CD4-positive, alpha-beta memory T cell (primary cell): ENCODE measurements around the gene ADCY5. TPM values are rescaled to one million over a fixed set of nuclear protein-coding genes. Genes with fewer than 3 reads are reported as not detected.

Experiments used
- CTCF ChIA-PET: fragments of 350-600 bp; sonication (Branson Sonifier 250); formaldehyde crosslinking; loops from one replicate; lab custom pipeline; 2021; ENCODE audit warnings: inconsistent platforms; ENCODE audit not compliant: partially characterized antibody; lab: Charles Lee
- POLR2A ChIA-PET: fragments of 350-600 bp; sonication (Branson Sonifier 250); formaldehyde crosslinking; loops from one replicate; lab custom pipeline; 2021; ENCODE audit not compliant: partially characterized antibody; lab: Charles Lee
- DNase-seq, 5 donors: peaks; one replicate each; pipeline versions ENCODE4 v3.0.0 to v3.0.0-alpha.2; 2020 to 2022; ENCODE audit warnings: mixed read lengths in 1 of 5
- H3K27ac ChIP-seq: one replicate; pipeline ENCODE4 v1.7.0; 2013; ENCODE audit warnings: low read depth, low read length
- H3K27me3 ChIP-seq: 2 replicates; pipeline ENCODE4 v1.7.0; 2013; ENCODE audit warnings: mild to moderate bottlenecking, low read length, moderate library complexity; ENCODE audit not compliant: insufficient read depth
- H3K36me3 ChIP-seq: 2 replicates; pipeline ENCODE4 v1.7.0; 2013; ENCODE audit warnings: mild to moderate bottlenecking, low read length, moderate library complexity; ENCODE audit not compliant: insufficient read depth
- H3K4me1 ChIP-seq: 2 replicates; pipeline ENCODE4 v1.7.0; 2013; ENCODE audit warnings: mild to moderate bottlenecking, low read length, moderate library complexity; ENCODE audit not compliant: insufficient read depth
- H3K4me3 ChIP-seq, 2 donors: one replicate each; pipeline ENCODE4 v1.7.0; 2013; ENCODE audit warnings: low read length in 2 of 2, mild to moderate bottlenecking in 1 of 2
- H3K9me3 ChIP-seq, 2 donors: one replicate each; pipeline ENCODE4 v1.7.0; 2013; ENCODE audit warnings: low read length in 2 of 2, control low read depth in 1 of 2; ENCODE audit not compliant: control insufficient read depth in 1 of 2
- H3K27ac Mint-ChIP-seq, 7 donors: one replicate each; pipeline ENCODE4 v1.8.0; 2020 to 2021; ENCODE audit warnings: mixed read lengths in 7 of 7, mild to moderate bottlenecking in 6 of 7, inconsistent platforms in 3 of 7, moderate library complexity in 3 of 7
- H3K27me3 Mint-ChIP-seq, 2 donors: one replicate each; pipeline ENCODE4 v1.8.0; 2020 to 2021; ENCODE audit warnings: mixed read lengths in 2 of 2
- H3K36me3 Mint-ChIP-seq, 2 donors: one replicate each; pipeline ENCODE4 v1.8.0; 2020 to 2021; ENCODE audit warnings: mixed read lengths in 2 of 2, inconsistent platforms in 1 of 2, mild to moderate bottlenecking in 1 of 2
- H3K4me1 Mint-ChIP-seq, 4 donors: one replicate each; pipeline ENCODE4 v1.8.0; 2020 to 2021; ENCODE audit warnings: mixed read lengths in 4 of 4, mild to moderate bottlenecking in 1 of 4
- H3K4me3 Mint-ChIP-seq, 8 donors: one replicate each; pipeline ENCODE4 v1.8.0; 2020 to 2021; ENCODE audit warnings: mixed read lengths in 8 of 8, mild to moderate bottlenecking in 7 of 8, moderate library complexity in 6 of 8, inconsistent platforms in 3 of 8
- H3K9me3 Mint-ChIP-seq, 8 donors: one replicate each; pipeline ENCODE4 v1.8.0; 2020 to 2021; ENCODE audit warnings: mixed read lengths in 8 of 8, mild to moderate bottlenecking in 5 of 8, inconsistent platforms in 3 of 8, moderate library complexity in 1 of 8
- intact Hi-C: fragments of 100-400 bp; cut with micrococcal nuclease; formaldehyde crosslinking; loops from one replicate; pipeline ENCODE4 v1.15.1; 2023
- polyA plus RNA-seq, 2 donors: library from polyadenylated mRNA; unstranded; fragments of 300-500 nt; fragmentation: Illumina TruSeq; gene quantifications; one replicate each; pipeline ENCODE4 v1.2.3, GENCODE V29; 2021
- total RNA-seq, 2 experiments: library from RNA; stranded (reverse); gene quantifications; one replicate each; pipeline ENCODE4 v1.2.3, GENCODE V29; 2021

Gene ADCY5
- total and polyA plus RNA-seq, 4 experiments from 2014 or later: 0.11 TPM; not detected in 3

GRCh38 chr3:123405021-123405420, 43.9 kb downstream of the ADCY5 start:
- Histone ChIP-seq H3K9me3 (no peaks in the 10 kb centered on the region), H3K4me1 (no peaks in the 10 kb centered on the region), H3K27ac (no peak overlapping the region), H3K36me3 (no peaks in the 10 kb centered on the region), H3K4me3 (no peak overlapping the region), H3K27me3 (no peaks in the 10 kb centered on the region)
- Mint-ChIP-seq H3K4me3 (peak overlapping the region in 1 of 8 donors; percentile 18), H3K27me3 (peaks cover 2 to 5% of the 10 kb centered on the region in 2 donors), H3K4me1 (no peaks in the 10 kb centered on the region), H3K27ac (no peak overlapping the region), H3K9me3 (peaks cover 0 to 1% (median 0%) of the 10 kb centered on the region in 8 donors), H3K36me3 (no peaks in the 10 kb centered on the region)
- intact Hi-C loops: no loop called here
- DNase-seq: no peak
- ChIA-PET CTCF (no interaction called here), POLR2A (no interaction called here)

GRCh38 chr3:123404391-123404790, 44.5 kb downstream of the ADCY5 start:
- no peak for DNase-seq
- no peaks in the 10 kb centered on the region for H3K36me3 ChIP-seq
- POLR2A ChIA-PET: no interaction called here

GRCh38 chr3:123401836-123402530, 46.9 kb downstream of the ADCY5 start:
- Mint-ChIP-seq H3K27me3 (peaks cover 5 to 6% of the 10 kb centered on the region in 2 donors), H3K4me1 (no peaks in the 10 kb centered on the region), H3K9me3 (peaks cover 0 to 1% (median 0%) of the 10 kb centered on the region in 8 donors), H3K4me3 (no peak overlapping the region), H3K36me3 (no peaks in the 10 kb centered on the region), H3K27ac (no peak overlapping the region)
- POLR2A ChIA-PET: interaction anchor here (1.1 kb wide), 1 partner anchor 12 kb away, joined by 3 read pairs; no protein-coding TSS in a partner anchor
- Histone ChIP-seq H3K27ac (no peak overlapping the region), H3K4me1 (no peaks in the 10 kb centered on the region), H3K4me3 (no peak overlapping the region), H3K36me3 (no peaks in the 10 kb centered on the region), H3K9me3 (no peaks in the 10 kb centered on the region), H3K27me3 (no peaks in the 10 kb centered on the region)
- DNase-seq: no peak
- intact Hi-C loops: no loop called here
- CTCF ChIA-PET: no interaction called here

More at GRCh38 chr3:123404391-123404790, 44.5 kb downstream of the ADCY5 start:
- CTCF ChIA-PET: no interaction called here
- Mint-ChIP-seq H3K36me3 (no peaks in the 10 kb centered on the region), H3K27me3 (peaks cover 2 to 5% of the 10 kb centered on the region in 2 donors), H3K9me3 (peaks cover 0 to 1% (median 0%) of the 10 kb centered on the region in 8 donors), H3K27ac (peak overlapping the region in 1 of 7 donors; percentile 71), H3K4me3 (no peak overlapping the region), H3K4me1 (no peaks in the 10 kb centered on the region)
- Histone ChIP-seq H3K9me3 (no peaks in the 10 kb centered on the region), H3K4me1 (no peaks in the 10 kb centered on the region), H3K27me3 (no peaks in the 10 kb centered on the region), H3K27ac (no peak overlapping the region), H3K4me3 (no peak overlapping the region)
- intact Hi-C loops: no loop called here

- H3K4me3 Mint-ChIP-seq: no peak overlapping the region
- Histone ChIP-seq H3K4me1 (no peaks in the 10 kb centered on the region), H3K36me3 (no peaks in the 10 kb centered on the region), H3K4me3 (no peak overlapping the region), H3K27me3 (no peaks in the 10 kb centered on the region), H3K27ac (no peak overlapping the region), H3K9me3 (no peaks in the 10 kb centered on the region)
- H3K4me1 Mint-ChIP-seq: no peaks in the 10 kb centered on the region
- ChIA-PET CTCF (no interaction called here), POLR2A (no interaction called here)
- no peak overlapping the region for H3K27ac Mint-ChIP-seq
- intact Hi-C loops: no loop called here
- DNase-seq: no peak
- H3K36me3 Mint-ChIP-seq: no peaks in the 10 kb centered on the region
- H3K9me3 Mint-ChIP-seq: peaks cover 0 to 1% (median 0%) of the 10 kb centered on the region in 8 donors
- peaks cover 7% of the 10 kb centered on the region in 2 donors for H3K27me3 Mint-ChIP-seq
Observed at GRCh38 chr3:123400169-123400568, 48.7 kb downstream of the ADCY5 start.

- Histone ChIP-seq H3K4me3 (no peak overlapping the region), H3K27ac (no peak overlapping the region), H3K36me3 (no peaks in the 10 kb centered on the region), H3K4me1 (no peaks in the 10 kb centered on the region), H3K27me3 (no peaks in the 10 kb centered on the region), H3K9me3 (no peaks in the 10 kb centered on the region)
- no peak for DNase-seq
- Mint-ChIP-seq H3K27ac (no peak overlapping the region), H3K4me1 (no peaks in the 10 kb centered on the region), H3K36me3 (no peaks in the 10 kb centered on the region), H3K27me3 (peaks cover 8 to 9% of the 10 kb centered on the region in 2 donors), H3K9me3 (peaks cover 0 to 1% (median 0%) of the 10 kb centered on the region in 8 donors), H3K4me3 (no peak overlapping the region)
- CTCF ChIA-PET: no interaction called here
- intact Hi-C loops: no loop called here
- POLR2A ChIA-PET: no interaction called here
Observed at GRCh38 chr3:123399653-123400052, 49.2 kb downstream of the ADCY5 start.

- POLR2A ChIA-PET: no interaction called here
- no peak overlapping the region for H3K4me3 Mint-ChIP-seq
Observed at GRCh38 chr3:123397921-123398785, 50.7 kb downstream of the ADCY5 start.

GRCh38 chr3:123397050-123397590, 51.8 kb downstream of the ADCY5 start:
- H3K27me3 ChIP-seq: no peaks in the 10 kb centered on the region
- Mint-ChIP-seq H3K4me3 (no peak overlapping the region), H3K27ac (no peak overlapping the region), H3K36me3 (no peaks in the 10 kb centered on the region), H3K27me3 (peaks cover 14 to 21% of the 10 kb centered on the region in 2 donors), H3K4me1 (no peaks in the 10 kb centered on the region), H3K9me3 (no peaks in the 10 kb centered on the region)
- no peaks in the 10 kb centered on the region for H3K36me3 ChIP-seq
- ChIA-PET CTCF (no interaction called here), POLR2A (no interaction called here)
- no peak overlapping the region for H3K27ac ChIP-seq
- no peaks in the 10 kb centered on the region for H3K4me1 ChIP-seq
- no peak overlapping the region for H3K4me3 ChIP-seq
- no peaks in the 10 kb centered on the region for H3K9me3 ChIP-seq
- DNase-seq: no peak
- intact Hi-C loops: no loop called here

More at GRCh38 chr3:123397921-123398785, 50.7 kb downstream of the ADCY5 start:
- Mint-ChIP-seq H3K4me1 (no peaks in the 10 kb centered on the region), H3K9me3 (no peaks in the 10 kb centered on the region), H3K27me3 (peaks cover 14 to 15% of the 10 kb centered on the region in 2 donors), H3K36me3 (no peaks in the 10 kb centered on the region), H3K27ac (no peak overlapping the region)
- no peaks in the 10 kb centered on the region for H3K4me1 ChIP-seq
- intact Hi-C loops: no loop called here
- no peaks in the 10 kb centered on the region for H3K27me3 ChIP-seq
- CTCF ChIA-PET: no interaction called here
- no peak overlapping the region for H3K4me3 ChIP-seq
- H3K27ac ChIP-seq: no peak overlapping the region
- H3K9me3 ChIP-seq: no peaks in the 10 kb centered on the region
- no peaks in the 10 kb centered on the region for H3K36me3 ChIP-seq
- DNase-seq: no peak
